Adrenal gland (tissue), 5 donors: ENCODE data around the gene CNOT6.

Source experiments
- POLR2A ChIP-seq, 2 donors: fragments of 450-650 bp; IDR thresholded peaks; one replicate each; pipeline ENCODE4 v1.6.1; 2017; ENCODE audit warnings: antibody characterized with exemption in 2 of 2, mild to moderate bottlenecking in 2 of 2, moderate library complexity in 1 of 2
- TF ChIP-seq, protein P1 (sequence below), 6 experiments: fragments of 450-650 bp in 4 of 6; fragments of 200-600 bp in 2 of 6; sonication (generic) in 1 of 6; IDR thresholded peaks; 1 replicate in 5 of 6; 2 replicates in 1 of 6; pipeline versions ENCODE4 v1.5.1 to v1.8.0; 2016 to 2021; ENCODE audit warnings: antibody characterized with exemption in 6 of 6, mild to moderate bottlenecking in 2 of 6, moderate library complexity in 1 of 6
- donor health status: DM: no; HTN: no; CAD: no.

DNA sequence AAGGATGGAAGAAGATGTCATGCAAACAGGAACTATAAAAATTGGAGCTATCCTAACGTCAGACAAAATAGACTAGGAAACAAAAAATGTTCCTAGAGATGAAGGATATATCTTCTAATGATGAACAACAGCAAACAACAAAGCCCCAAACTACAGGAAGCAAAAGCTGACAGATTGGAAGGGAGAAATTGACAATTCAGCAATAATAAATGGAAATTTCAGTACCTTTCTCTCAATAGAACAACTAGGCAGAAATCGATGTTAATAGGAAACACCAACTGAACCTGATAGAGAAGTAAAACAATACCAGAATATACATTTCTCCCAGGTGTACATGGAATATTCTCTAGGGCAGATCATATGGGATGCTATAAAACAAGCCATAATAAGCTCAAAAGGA lies 89.6 kb downstream of the CNOT6 start:
- TF ChIP-seq, protein P1, sequence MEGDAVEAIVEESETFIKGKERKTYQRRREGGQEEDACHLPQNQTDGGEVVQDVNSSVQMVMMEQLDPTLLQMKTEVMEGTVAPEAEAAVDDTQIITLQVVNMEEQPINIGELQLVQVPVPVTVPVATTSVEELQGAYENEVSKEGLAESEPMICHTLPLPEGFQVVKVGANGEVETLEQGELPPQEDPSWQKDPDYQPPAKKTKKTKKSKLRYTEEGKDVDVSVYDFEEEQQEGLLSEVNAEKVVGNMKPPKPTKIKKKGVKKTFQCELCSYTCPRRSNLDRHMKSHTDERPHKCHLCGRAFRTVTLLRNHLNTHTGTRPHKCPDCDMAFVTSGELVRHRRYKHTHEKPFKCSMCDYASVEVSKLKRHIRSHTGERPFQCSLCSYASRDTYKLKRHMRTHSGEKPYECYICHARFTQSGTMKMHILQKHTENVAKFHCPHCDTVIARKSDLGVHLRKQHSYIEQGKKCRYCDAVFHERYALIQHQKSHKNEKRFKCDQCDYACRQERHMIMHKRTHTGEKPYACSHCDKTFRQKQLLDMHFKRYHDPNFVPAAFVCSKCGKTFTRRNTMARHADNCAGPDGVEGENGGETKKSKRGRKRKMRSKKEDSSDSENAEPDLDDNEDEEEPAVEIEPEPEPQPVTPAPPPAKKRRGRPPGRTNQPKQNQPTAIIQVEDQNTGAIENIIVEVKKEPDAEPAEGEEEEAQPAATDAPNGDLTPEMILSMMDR (IDR thresholded peaks at IDR 0.05), result no peak
- TF ChIP-seq POLR2A (IDR thresholded peaks at IDR 0.05), result no peak
